Cerebellar nuclear complex (tissue), 1 donor: Measurements from ENCODE around the gene ELF2.
"Not testable (repeated sequence)": the region's sequence is repeated elsewhere in the genome, so short reads cannot be mapped to it uniquely, and the experiment has no call there.

Experiments used
- DNase-seq, 2 experiments: peaks; one replicate each; lab custom pipeline; 2025; lab: John Stamatoyannopoulos, UW

ELF2 gene

GRCh38 chr4:139018971-139019758, 157.9 kb downstream of the ELF2 start:
- no peak for DNase-seq

GRCh38 chr4:139018501-139018900, 158.5 kb downstream of the ELF2 start:
- no peak for DNase-seq

- DNase-seq = no peak
Measured at GRCh38 chr4:139017861-139018260, 159.2 kb downstream of the ELF2 start.

DNA sequence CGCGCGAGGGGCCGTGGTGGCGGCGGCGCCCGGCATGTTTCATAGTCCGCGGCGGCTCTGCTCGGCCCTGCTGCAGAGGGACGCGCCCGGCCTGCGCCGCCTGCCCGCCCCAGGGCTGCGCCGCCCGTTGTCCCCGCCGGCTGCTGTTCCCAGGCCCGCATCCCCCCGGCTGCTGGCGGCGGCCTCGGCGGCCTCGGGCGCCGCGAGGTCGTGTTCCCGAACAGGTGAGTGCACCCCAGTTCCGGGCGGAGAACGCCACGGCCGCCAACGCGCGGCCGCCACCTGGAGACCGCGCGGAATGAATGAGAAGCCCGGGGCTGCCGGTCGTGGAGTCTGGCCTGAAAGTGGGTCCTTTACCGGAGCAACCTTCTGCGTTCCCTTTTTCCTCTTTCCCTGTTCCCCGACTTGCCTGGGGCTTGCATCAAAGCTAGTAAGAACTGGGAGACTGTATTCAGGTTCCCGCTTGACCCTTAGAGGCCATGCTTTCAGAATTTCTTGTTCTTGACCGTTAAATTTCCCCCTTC, 161.0 kb downstream of the ELF2 start:
- DNase-seq = no peak

- DNase-seq = peak; percentile 33 to 45
Measured at GRCh38 chr4:139015269-139015947, 161.6 kb downstream of the ELF2 start, which contains the start of gene NOCT. Gene NOCT, plus strand, starts transcription at chr4:139015781. Its CDS starts 201 bp downstream, at chr4:139015982.

DNA sequence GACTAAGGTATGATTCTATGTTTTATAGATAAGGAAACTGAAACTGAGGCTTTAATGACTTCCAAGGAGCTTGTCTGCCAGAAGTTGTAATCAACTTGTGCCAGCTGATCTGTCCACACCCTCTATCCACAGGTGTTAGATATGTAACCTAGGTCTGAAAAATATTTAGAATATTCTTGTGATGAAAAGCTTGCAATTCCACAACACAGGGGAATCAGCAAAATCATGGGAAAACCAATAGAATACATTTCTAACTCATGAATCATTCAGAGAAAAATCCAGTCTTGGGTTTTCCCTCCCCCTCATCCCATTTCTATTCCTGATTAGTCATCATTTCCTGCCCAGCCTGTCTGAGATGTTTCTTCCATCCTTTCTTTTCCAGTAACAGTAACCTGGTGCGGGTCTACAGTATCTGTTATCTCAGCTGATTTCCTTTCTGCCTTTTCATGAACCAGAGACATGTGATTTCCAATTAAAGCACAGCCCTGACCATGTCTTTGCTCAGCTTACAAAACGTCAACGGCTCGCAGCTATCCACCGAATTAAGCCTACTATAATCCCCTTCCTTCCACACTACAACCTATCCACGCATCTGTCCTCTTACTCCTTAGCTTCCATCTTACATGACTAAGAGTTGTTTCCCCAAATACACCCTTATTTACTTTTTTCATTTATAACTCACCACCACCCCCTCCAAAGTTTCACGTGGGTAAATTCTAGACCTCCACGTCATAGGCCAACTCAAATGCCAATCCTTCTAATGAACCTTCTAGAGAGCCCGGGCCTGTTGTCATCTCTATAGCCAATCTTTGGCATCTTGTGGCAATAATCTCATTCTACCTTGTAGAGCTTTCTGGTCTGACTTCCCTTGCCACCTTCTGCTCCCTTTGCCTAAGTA, 162.4 kb downstream of the ELF2 start:
- no peak for DNase-seq

- no peak for DNase-seq
Measured at GRCh38 chr4:139011225-139011950, 165.6 kb downstream of the ELF2 start.

DNA sequence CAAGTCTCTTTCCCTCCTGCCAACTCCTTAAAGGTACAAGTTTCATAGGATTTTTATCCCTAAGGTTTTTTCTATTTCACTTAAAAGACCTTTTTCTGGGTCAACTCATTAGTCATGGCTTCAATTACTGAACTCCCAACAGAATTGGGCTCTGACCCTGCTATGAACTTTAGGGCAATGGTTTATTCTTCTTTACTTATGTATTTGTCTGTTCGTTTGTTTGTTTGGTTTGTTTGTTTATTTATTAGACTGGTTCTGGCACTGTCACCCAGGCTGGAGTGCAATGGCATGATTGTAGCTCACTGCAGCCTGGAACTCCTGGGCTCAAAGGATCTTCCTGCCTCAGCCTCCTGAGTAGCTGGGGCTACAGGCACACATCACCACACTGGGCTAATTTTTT, 167.3 kb downstream of the ELF2 start:
- DNase-seq = no peak

DNA sequence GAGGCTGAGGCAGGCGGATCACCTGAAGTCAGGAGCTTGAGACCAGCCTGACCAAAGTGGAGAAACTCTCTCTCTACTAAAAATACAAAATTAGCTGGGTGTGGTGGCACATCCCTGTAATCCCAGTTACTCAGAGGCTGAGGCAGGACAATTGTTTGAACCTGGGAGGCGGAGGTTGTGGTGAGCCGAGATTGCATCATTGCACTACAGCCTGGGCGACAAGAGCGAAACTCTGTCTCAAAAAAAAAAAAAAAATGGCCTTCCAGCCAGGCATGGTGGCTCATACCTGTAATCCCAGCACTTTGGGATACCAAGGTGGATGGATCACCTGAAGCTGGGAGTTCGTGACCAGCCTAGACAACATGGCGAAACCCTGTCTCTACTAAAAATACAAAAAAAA, 168.7 kb downstream of the ELF2 start:
- DNase-seq = not testable (repeated sequence)

DNA sequence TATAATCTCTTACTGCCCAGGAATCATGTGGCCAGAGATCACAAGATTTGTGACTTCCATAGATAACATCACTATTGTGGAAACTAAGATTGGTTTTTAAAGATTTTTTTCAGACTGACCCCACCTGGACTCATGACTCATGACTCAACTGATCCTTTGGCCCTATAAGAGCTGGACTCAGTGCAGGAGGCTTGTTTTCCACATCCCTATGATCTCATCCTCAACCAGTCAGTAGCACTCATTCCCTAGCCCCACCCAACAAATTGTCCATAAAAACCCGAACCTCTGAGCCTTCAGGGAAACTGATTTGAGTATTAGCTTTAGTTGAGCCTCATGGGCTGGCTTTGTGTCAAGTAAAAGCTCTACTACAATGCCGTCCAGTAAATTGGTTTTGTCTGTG, 169.4 kb downstream of the ELF2 start:
- DNase-seq = no peak
